NCI-H128 (cell line): Measurements from ENCODE around the gene RHEB.

Experiments used
- DNase-seq: peaks from one replicate; lab custom pipeline; 2025; ENCODE audit not compliant: unreplicated experiment; lab: John Stamatoyannopoulos, UW

Gene RHEB

DNA sequence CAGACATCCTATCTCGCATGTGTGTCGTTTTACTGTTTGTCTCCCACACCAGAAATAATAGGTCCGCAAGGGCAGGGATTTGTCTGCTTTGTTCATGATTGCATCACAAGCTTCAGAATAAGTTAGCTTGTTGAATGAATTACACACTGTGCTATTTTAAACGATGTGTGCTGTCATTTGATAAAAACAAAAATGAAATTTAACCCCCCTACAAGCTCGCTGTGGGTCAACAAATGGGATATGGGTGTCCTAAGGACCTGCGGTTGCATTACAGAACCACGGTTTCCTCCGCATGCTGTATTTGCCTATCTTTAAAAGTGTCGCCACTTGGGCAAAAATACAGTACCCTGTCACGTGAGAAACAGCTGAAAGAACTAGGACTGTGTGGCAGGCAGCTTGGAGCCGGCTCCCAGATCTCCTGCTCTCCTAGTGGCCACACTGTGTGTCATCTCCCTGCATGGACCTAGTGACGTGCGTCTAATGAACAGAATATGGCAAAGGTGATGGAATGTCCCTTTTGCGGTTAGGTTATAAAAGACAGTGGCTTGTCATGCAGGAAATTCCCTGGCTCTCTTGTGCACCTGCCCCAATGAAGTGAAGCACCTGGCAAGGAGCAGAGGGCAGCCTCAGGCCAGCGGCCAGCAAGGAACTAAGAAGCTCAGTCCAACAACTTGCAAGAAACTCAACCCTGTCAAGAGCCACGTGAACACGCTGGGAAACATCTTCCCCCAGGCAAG lies 46.9 kb downstream of the RHEB start:
- DNase-seq, result no peak

DNA sequence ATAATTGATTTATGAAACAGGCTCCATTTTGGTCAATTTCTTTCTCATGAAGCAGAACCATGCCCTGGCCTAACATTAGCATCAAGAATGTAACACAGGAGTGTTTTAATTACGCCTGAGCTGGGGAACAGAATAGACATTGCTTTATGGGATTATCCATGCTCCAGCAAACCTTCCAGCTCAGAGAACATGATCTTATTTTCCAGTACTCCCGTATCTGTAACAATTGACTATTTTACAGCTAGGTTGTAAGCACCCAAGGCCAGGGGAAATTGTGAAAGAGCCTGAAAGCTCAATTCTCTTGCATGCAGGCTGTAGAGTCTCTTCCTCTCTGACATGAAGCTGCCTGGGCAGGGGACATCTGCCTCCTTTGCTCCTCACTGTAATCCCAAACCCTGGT lies 49.0 kb downstream of the RHEB start:
- DNase-seq, result no peak

DNA sequence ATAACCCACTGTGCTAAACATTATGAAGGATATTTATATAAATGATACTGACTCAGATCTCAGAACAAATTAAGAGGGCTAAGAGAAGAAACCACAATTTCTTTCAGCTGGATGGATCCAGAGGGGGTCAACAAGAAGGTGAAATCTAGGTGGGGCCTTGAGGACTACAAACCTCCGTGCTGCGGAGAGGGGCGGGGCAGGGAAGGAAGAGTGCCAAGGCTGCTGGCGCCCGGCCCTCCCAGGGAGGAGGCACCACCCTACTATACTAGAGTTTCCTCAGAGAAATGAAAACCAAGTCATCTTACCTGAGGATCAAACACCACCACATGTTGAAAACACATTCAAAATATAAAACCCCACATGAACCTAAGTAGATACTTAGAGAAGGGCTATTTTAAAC lies 50.4 kb downstream of the RHEB start:
- no peak for DNase-seq

DNA sequence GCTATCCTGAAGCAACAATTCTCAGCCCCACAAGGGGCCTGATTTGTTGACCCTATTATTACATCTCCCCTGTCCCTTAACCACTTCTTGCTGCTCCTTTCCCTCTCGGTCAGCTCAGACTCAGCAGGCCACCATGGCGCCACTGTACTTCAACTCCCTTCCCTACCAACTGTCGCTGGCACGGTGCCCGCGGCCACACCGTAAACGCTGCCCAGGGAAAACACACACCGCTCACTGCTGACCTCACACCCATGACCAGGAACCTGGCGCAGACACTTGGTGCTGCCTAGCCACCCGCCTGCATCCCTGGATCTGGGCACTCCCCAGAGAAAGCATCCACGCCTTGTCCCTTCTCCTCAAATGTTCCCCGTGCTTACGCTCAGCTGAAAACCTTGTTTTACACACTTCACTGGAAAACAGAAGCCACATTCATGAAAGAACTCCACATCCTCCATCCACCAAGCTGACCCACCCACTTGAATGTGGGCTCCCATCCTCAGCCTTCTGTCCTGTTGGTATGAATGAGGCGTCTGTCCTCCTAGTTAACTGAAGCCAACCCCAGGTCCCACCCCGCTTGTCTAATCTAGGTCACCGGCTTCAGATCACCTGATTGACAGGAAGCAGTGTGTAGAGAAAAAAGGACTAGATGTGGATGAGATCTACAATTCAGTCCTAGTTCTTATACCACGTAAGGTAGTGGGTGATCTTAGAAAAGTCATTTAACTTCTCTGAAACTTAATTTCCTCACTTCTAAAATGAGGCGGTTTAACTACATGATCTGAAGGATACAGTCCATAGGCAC lies 51.3 kb downstream of the RHEB start:
- DNase-seq, result no peak

DNA sequence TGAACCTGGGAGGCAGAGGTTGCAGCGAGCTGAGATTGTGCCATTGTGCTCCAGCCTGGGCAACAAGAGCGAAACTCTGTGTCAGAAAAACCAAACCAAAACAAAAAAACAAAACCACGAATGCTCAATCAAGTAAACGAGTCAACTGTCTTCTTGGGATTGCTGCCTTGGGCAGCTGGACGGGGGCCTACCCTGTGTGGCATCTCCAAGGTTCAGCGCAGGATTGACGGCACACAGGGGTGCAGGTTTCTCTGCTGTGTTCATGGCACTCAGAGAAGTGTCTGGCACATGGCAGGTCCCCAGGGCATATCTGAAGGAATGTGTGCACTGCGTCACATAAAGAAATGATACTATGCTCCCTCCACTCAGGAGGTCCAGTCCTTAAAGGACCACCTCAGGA lies 54.5 kb downstream of the RHEB start:
- DNase-seq, result no peak

DNA sequence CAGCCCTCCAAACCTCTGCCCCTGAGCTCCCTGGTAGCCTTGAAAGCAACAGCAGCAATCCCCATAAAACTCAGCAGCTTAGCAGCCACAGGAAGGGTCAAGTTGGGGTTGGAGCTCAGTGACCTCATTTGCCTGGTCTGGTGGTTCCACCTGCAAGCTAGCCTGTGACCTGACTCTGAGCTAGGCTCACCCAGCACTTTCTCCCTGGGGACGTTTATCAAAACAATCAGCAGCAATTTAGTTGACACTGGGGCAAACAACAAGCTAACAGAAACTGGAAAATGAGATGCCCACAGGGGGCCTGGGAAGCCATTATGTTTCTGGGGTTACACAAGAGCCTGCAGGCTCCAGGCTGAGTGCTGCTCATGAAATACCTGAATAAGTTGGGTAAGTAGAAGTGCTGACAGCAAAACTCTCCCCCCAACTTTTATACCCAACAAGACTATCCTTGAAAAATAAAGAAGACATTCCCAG lies 57.4 kb downstream of the RHEB start:
- no peak for DNase-seq

DNA sequence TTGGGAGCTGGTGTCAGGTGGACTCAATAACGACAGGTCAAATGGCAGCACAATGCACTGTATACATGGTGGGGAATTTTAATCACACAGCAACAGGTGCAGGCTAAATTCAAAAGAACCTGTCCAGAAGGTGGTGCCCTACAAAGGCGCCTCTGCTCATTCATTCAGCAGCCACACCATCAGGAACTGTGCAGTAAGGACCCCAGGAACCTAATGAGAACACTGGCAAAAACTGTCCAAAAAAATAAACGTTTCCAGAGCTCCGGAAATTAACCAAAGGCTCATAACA lies 57.8 kb downstream of the RHEB start:
- no peak for DNase-seq

DNA sequence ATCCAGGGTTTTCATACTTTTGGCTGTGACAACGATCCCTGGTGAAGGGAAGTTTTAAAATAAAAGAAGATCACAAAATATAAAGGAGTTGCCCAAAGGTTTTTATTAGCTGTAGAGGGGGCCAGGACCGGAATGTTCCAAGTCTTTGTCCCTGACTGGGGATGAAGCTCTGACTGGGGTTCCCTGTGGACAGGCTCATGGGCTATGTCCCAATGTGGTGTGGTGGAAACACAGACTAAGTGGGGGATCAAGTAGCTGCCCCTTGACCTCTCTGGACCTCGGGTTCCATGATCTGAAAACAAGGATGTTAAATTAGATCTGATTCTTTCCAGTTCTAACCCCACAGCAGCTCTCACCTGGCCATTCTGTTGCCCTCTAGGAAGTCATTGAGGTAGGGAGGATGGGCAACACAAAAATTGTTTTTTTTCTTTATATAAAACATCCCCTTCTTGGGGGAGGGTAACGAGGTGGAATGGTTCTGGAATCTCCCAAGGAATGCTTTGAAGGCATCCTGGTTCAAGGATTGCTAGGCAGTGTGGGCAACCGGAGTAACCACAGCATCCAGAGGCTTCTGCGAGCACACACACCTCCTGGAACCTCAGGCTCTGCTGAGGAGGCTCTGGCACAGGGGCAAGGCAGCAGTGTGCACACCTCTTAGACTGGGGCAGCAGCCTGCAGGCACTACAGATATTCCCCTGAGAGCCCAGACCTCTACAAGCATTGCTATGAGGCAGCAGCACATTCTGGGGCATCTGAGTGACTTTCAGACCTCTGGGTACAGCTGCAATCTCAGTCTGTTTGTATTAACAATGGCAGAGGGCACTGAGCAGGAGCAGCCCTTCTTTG lies 58.4 kb downstream of the RHEB start:
- no peak for DNase-seq

DNA sequence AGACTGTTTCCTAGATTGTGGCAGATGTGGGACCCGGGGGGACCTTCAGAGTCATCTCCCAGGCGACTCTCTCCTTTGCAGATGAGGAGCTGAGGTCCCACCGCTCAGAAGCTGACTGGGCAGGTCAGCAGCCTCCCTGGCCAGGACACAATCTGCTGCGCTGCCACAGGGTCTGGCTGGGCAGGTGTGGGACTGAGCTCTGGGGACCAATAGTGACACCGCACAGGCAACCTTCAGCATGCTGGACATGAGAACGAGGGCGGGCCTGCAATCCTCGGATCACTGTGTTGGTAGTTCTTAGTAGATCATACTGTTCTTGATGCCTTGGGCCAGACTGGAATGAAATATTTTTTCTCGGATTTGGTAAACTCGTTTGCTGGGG lies 59.2 kb downstream of the RHEB start:
- DNase-seq, result no peak

DNA sequence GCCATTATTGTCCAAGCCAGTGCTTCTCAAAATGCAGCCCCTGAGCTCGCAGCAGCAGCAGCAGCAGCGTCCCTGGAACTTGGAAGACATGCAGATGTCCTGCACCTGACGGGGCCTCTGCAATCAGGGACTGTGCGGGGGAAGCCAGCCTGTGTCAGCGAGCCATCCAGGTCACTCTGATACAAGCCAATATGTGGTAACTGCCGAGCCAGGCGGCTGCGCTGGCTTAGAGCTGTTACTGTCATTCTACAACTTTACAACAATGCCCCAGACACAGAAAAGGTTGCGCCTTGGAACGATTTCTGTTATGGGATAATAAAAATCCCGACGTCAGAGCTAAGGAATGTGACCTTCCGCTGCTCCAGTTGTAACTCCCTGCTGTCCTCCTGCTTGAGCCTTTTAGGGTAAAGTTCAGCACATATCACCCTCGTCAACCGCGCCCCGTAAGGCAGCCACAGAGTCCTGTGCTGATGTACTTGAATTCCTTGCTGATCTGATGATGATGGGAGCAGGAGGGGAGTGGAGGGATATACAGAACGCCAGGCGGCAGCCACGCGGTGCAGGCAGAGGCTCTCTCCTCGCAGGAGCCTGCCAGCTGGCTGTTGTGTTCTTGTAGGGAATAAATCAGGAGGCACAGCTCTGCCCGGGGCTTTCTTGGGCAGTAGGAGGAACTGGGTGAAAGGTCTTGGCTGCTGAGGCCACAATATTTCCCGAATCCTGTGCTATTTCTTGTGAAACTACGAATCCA lies 59.8 kb downstream of the RHEB start:
- no peak for DNase-seq

DNA sequence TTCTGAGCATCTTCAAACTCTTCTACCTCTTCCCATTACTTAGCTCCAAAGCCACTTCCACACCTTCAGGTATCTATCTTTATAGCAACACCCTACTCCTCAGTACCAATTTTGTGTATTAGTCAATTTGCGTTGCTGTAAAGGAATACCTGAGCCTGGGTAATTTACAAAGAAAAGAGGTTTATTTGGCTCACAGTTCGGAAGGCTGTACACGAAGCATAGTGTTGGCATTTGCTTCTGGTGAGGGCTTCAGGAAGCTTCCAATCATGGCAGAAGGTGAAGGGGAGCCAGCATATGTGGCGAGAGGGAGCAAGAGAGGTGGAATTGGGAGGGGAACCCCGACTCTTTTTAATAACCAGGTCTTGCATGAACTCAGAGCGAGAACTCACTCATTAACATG lies 62.2 kb downstream of the RHEB start:
- DNase-seq, result no peak

DNA sequence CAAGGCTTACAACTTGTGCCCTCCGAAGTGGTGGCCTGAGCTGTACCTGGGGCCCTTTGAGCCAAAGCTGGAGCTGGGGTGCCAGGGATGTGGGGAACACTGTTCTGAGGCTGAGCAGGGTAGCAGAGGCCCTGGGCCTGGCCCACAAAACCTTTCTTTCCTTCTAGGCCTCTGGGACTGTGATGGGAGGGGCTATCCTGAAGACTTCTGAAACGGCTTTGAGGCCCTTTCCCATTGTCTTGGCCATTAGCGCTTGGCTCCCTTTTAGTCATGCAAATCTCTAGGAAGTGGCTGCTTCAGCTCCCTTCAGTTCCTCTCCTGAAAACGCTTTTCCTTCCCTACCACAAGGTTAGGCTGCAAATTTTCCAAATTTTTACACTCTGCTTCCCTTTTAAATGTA lies 62.9 kb downstream of the RHEB start:
- no peak for DNase-seq

DNA sequence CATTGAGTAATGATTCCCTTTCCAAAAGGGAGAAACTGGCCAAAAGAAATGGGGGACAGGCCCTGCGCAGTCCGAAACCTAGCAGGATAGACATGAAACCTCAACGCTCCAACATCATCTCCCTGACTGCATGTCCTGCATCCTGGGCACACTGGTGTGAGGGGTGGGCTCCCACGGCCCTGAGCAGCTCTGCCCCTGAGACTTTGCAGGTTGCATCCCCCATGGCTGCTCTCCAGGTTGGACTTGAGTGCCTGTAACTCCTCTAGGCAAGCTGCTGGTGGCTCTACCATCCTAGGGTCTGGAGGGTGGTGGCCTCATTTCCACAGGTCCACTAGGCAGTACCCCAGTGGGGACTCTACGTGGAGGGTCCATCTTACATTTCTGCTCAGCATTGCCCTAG lies 63.4 kb downstream of the RHEB start:
- no peak for DNase-seq

DNA sequence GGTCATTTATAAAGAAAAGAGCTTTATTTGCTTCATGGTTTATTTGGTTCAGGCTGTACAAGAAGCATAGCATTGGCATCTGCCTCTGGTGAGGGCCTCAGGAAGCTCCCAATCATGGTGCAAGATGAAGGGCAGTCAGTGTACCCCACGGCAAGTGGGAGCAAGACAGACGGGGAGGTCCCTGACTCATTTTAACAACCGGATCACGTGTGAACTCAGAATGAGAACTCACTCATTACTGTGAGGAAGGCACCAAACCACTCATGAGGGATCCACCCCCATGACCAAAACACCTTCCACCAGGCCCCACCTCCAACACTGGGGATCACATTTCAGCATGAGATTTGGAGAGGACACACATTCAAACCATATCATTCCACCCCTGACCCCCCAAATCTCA lies 64.0 kb downstream of the RHEB start:
- DNase-seq, result no peak

DNA sequence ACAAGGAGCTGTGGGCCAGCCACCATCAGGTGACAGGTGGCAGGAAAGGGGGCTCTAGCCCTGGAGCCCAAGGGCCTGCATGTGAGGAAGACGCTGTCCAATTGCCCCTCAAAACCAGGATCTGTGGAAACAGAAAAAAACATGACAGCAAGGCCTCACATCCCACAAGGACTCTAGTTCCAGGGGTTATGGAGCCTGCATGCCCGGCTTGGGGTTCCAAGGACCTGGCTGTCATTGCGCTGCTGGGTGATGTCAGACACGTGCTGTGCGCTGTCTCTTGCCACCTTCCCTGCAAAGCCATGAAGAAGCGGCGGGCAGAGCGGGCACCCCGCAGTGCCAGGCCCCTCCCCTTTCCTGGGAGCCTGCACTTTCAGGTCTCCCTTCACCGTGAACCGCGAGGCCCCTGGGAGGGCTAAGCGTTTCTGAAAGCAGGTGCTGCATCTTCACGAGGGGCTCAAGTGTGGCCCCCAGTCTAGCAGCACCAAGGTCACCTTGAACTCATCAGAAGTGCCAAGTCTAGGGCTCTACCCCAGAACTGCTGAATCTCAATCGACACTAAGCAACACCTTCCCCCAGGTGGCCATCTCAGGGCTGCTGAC lies 64.7 kb downstream of the RHEB start:
- no peak for DNase-seq

DNA sequence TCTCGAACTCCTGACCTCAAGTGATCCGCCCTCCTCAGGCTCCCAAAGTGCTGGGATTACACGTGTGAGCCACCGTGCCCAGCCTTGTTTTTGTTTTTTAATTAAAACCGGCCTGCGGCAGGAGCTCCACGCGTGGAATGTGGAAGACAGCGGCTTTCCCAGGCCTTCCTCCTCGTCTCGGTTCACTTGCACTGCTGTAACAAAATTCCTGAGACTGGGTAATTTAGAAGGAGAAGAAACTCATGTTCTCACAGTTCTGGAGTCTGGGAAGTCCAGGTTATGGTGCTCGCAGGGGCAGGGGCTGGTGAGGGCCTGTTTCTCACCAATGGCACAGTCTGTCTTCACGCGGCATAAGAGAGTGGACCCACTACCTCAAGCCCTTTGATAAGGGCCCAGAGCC lies 65.4 kb downstream of the RHEB start:
- DNase-seq, result no peak

DNA sequence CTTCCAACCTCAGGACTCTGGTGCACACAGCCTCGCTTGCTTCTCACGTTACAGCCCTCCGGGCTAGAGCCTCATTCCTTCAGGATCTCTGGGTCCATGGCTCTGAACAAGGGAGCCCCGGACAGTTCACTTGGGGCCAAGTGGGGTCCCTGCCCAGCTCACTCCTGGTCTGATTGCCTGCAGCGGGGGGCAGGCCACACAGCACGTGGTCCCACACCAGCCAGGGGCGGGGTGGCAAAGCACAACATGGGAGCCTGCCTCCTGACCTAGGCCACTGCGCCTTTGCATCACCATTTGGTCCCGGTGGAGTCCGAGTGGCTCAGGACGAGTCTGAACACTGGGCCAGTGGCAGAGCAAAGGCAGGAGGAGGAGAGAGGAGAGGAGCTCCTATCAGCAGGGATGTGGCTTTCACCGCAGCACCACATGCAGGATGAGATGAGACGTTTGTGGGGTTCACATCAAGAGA lies 66.3 kb downstream of the RHEB start:
- no peak for DNase-seq

DNA sequence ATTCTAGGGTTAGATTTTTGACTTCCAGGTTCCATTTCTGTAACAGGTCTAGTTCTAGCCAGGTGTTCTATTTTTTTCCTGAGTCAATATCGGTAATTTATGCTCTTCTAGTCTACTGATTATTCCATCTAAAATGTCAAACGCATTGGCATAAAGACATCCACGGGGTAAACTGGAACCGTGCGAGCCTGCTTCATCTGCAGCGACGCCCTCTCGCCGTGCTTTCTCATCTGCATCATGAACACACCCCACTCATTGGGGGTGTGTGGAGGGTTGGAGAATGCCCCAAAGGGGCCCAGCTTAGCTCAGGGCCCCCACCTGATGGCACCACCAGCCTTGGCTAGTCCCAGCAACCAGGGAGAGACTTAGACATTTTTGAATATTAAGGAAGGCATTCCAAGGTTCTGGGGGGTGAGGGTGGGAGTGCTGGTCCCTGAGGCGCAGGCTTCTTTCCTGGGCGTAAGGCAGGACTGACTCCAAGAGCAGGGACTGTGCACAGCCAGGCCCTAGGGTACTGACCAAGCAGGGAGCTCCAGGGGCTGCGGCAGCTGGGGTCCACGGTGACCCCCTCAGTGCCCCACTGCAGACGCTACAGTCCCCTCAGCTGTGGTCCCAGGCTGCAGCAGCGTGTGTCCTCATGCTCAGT lies 66.9 kb downstream of the RHEB start:
- no peak for DNase-seq

DNA sequence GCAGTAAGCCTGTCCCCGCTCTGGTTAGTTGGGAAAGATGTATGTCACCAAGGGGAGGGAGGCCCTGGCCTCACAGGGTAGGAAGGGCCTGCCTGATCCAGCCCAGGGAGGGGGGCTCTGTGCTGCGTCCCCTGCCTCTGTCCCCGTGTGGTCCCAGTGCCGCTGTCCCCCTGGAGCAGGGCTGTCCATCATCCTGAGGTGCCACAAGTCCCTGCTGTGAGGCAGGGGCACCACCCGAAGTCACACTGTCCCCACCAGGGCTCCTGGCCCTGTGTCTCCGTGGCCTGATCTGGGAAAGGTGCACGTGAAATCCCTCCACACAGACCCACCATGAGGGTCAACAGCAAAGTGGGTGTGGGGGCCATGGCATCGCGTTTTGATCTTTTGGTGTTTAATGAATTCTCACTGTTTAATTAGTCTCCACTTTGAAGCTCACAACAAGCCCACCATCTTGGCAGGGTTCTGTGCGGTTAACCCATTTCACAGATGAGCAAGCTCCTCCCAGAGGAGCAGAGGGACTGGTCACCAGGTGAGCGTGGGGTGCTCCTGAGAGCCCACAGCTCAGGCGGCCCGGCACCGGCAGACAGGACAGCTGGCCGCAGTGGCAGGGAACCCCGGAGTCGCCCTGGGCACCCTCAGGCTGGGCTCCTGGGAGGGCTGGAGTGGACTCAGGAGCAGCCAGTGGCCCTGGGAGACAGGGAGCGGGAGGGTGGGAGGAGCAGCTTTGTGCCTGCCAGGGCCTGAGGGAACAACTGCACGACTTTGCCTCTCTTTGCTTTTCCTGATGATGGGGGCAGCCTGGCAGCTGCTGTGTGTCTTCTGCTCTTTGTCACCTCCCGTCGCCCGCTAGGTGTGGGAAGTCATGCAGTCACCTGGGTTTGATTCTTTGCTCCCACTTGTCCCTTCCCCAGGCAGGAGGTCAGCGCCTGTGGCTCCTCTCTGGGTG lies 67.8 kb downstream of the RHEB start:
- no peak for DNase-seq
